HG02678 (cell line): ENCODE data around the gene TRAPPC2L.
"Not testable (repeated sequence)": the region's sequence is repeated elsewhere in the genome, so short reads cannot be mapped to it uniquely, and the experiment has no call there.

Source experiments
- ATAC-seq: cut with Tn5 transposase; IDR thresholded peaks from one replicate; pipeline ENCODE4 v1.9.1; 2021; ENCODE audit warnings: mild to moderate bottlenecking, moderate library complexity; ENCODE audit not compliant: unreplicated experiment

Gene TRAPPC2L

GRCh38 chr16:88818575-88818874, 38.4 kb upstream of the TRAPPC2L start:
- ATAC-seq: no peak

DNA sequence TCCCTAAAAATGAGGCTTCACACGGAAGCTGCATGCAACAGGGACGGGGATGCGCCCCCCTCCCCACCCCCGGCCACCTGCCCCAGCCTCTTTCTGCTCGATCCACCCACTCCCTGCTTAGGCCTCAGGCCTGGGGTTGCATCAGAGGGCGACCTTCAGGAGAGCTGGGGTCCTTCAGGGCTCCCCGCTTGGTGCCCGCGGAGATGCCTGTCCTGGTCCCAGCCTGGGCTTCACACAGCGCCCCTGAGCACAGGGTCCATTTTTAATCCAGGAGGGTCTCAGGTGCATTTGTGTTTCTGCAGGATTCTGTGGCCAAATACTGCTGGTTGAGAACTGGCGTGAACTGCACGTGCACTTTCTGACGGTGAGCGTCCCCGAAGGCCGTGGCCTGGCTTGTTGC, 37.8 kb upstream of the TRAPPC2L start:
- ATAC-seq: no peak

DNA sequence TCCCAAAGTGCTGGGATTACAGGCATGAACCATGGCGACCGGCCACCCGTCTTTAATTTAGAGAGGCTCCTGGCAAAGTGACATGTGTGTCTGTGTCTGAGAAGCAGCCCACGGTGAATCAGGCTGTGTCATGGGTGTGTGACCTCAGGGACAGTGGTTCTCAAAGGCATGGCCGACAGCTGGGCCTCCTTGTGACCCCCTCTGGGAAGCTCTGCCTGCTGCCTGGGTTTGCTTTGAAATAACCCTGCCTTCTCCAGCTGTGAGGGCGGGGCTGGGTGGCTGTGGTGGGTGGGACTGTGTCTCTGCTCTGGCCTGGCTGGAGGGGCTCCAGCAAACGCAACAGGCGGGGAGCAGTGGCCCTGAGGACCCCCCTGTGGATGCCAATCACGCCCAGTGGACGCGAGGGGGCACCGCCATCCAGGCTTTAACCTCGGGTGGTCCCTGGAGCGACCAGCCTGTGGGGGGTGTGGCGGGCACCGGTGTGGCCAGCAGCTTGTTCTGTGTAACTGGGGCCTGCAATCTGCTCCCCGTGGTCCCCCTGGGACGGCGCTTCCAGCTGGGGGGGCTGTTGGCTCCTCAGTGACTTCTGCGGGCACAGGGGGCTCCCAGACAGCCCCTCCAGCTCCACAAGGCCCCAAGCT, 36.4 kb upstream of the TRAPPC2L start:
- no peak for ATAC-seq

GRCh38 chr16:88821168-88821850, 35.6 kb upstream of the TRAPPC2L start:
- ATAC-seq: no peak

GRCh38 chr16:88822281-88823040, 34.5 kb upstream of the TRAPPC2L start:
- ATAC-seq: no peak

- ATAC-seq: not testable (repeated sequence)
These were observed 33.3 kb upstream of the TRAPPC2L start for GRCh38 chr16:88823646-88824045.

DNA sequence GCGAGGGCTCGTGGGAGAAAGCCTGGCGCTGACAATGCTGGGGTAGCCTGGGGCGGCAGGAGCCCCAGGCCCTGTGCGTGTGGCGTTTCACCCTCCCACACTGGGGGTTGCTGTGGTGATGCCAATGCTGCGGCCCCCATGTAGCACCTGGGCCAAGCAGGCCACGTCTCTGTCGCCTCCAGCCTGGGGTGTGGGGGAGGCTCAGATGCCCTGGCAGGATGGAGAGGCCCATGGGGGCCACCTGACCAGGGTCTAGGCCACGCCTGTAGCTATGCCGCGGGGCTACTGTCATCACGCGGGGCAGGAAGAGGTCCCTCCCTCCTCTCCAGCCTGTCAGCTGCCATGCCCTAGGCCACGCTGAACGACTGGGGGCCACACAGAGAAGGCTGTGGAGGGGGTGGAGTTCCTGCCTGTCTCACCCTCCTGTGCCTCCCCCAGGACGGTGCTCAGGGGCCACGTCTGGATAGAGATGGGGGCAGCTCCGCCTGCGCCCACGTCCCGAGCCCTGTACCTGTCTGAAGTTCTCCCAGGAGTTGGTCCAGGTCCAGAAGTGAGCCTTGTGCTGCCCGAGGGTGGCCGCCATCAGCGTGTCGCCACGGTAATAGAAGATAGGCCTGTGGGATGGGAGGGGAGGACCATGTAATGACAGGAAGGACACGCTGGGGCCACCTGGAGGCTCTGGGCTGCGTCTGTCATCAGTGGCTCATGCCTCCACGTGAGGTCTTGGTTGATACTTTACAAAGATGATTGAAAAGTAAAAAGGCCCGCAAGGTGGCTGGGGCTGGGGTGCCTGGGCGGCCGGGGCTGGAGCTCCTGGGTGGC, 32.5 kb upstream of the TRAPPC2L start:
- no peak for ATAC-seq

- no peak for ATAC-seq
These were observed 31.8 kb upstream of the TRAPPC2L start for GRCh38 chr16:88825146-88825545.

DNA sequence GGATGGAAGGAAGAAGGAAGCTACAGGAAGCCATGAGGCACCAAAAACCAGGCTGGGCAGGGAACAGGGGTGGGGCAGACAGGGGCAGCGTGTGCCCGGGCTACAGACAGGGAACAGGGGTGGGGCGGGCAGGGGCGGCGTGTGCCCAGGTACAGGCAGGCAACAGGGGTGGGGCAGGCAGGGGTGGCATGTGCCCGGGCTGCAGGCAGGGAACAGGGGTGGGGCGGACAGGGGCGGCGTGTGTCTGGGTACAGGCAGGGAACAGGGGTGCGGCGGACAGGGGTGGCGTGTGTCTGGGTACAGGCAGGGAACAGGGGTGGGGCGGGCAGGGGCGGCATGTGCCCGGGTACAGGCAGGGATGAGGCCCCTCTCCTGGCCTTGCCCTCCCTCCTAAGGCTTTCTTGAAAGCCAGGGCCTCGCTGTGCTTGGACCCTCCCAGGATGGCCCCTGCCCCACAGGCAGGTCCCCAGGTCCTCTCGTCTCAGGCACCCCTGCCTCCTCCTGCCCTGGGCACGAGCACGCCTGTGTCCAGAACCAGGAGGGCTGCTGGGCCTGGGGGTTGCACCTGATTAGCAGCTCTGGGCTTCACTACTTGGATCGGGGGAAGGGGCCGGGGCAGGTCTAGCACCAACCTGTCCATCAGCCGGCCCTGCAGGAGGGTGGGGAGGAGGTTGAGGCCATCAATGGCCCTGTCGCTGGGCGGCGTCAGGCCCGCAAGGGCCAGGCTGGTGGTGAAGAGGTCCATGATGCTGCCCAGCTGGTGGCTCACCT, 30.7 kb upstream of the TRAPPC2L start:
- no peak for ATAC-seq

DNA sequence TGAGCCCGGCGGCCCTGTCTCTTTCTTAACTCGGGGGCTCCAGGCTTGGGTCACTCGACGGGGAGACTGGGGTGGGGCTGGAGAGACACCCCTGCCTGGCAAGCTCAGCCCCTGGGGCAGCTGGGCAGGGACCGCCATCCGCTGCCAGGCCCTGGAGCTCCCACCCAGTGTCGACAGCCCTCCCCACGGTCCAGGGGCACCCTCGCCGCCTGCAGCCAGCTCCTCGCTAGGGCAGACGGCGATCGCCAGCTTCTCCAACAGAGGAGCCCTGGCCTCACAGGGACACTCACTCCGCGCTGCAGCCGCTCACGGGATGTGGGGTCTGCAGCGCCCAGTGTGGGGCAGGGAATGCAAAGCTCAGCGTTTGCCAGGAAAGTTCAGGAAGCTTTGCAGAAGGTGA, 29.2 kb upstream of the TRAPPC2L start:
- no peak for ATAC-seq

DNA sequence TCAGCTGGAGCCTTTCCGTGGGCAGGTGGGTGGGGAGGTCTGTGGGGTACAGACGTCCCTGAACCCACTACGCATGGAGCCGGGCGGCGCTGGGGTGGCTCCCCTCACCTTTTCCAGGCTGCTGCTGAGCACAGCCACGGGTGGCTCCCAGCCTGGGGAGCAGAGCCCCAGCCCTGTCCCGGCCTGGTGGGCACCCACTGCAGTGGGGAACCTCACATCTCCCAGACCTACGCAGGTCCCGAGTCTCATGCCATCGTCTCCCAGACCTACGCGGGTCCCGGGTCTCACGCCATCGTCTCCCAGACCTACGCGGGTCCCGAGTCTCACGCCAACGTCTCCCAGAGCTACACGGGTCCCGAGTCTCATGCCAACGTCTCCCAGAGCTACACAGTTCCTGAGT, 28.2 kb upstream of the TRAPPC2L start:
- no peak for ATAC-seq

DNA sequence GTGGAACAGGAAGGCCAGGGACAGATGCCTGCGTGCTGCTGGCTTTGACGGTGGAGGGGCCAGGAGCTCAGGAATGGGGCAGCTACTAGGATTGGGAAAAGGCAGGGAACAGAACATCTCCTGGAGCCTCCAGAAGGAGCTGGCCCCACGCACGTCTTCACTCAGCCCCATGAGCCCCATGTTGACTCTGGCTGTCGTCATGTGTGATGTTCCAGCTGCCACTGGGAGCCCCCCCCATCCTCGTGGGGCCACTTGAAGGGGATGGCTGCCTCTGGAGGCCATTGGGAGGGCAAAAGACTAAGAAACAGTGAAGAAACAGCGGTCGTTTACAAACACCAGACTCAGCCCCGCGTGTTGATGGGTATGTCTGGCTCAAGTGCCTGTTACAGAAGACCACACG, 26.7 kb upstream of the TRAPPC2L start:
- no peak for ATAC-seq

DNA sequence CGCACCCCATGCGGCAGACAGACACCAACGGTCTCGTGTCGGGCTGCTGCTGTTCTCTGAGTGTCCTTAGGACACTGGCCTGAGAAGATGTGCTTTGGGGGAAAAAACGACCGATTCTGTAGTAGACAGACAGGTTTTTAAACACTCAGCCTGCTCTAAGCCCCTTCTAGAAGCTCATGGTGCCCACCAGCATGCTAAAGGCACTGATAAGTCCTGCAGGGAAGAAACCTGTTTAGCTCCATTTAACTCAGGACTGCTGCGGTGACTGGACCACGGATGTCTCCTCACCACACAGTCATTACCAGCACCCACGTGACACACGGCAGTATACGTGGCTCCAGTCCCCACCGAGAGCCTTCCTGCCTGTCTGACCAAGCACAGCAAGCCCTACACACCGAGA, 26.1 kb upstream of the TRAPPC2L start:
- ATAC-seq: no peak

DNA sequence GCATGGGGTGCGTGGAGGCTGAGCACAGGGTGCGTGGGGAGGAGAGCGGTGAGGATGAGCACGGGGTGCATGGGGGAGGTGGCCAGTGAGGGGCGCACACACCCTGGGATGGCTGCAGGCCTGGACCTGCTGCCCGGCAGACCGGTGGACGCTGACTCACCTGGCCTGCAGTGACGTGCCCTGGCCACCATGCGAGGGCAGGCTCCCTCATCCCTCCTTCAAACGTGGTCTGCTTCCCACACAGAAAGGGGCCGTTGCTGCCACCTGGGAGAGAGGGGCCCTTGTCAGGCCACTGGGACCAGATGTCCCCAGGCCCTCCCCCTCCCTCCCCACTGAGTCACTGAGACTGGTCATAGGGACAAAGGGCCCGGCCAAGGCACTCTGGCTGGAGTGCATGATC, 25.1 kb upstream of the TRAPPC2L start:
- ATAC-seq: no peak

- ATAC-seq: no peak
These were observed 23.8 kb upstream of the TRAPPC2L start for GRCh38 chr16:88833086-88833485.

GRCh38 chr16:88834670-88835069, 22.3 kb upstream of the TRAPPC2L start:
- ATAC-seq: no peak

DNA sequence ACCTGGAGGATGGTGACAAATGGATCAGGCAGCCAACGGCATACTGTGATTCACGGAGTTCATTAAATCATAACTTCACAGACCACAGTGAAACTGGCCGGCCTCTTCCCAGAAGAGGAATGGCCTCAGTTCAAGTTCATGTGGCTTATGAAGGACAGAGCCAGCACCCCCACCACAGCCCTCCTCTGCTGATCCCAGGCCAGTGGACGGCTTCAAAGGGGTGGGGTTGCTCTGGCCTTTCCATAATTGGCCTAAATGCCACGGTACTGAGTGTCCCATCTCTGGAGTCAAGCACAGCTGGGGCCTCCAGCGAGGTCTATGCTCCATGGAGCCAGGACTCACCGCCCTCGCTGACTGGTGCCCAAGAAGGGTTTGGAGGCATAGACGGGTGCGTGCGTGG, 21.5 kb upstream of the TRAPPC2L start:
- ATAC-seq: no peak

GRCh38 chr16:88835818-88836217, 21.1 kb upstream of the TRAPPC2L start:
- no peak for ATAC-seq

- ATAC-seq: no peak
These were observed 20.1 kb upstream of the TRAPPC2L start for GRCh38 chr16:88836791-88837190.

DNA sequence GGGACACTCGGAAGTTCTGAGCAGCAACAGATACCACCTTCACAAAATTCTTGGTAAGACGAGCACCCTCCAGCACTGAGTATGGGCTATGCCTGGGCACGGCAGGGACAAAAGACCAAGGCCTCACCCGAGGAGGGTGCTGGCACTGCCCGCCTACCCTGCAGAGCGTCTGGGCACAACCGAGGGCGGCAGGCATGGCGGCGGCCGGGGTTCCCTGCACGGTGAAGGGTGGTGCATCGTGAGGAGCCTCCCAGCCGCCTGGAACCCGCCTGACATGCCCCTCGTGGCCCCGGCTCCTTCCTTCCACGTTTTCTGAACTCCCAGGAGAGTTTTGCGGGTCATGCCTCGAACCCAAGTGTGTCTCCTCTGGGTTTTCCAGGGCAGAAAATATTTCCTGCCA, 19.1 kb upstream of the TRAPPC2L start:
- ATAC-seq: no peak

DNA sequence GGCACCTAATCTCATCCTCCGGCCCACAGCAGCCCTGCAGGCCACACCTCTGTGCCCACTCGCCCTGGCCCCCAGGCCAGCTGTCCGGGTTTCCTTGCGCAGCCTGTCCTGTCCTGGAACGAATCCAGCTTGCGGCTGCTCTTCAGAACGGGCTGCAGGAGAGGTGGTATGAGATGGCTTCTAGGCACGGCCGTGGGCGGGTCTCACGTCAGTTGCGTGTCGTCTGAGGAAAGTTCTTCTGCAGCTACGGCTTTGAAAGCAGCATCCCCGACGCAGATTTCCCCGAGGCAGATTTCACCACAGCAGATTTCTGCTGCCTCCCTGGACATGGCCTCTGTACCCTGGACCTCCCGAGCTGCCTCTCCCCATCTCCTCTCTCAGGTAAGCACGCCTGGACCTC, 18.4 kb upstream of the TRAPPC2L start:
- no peak for ATAC-seq
